Measurements from ENCODE around the gene GYS1. TPM values are rescaled to one million over a fixed set of nuclear protein-coding genes. Genes with fewer than 3 reads are reported as not detected.
A peak's percentile ranks its signal among the peaks of the same experiment; 100 is the strongest.
"Not testable (repeated sequence)": the region's sequence is repeated elsewhere in the genome, so short reads cannot be mapped to it uniquely, and the experiment has no call there.

Gene GYS1
- total RNA-seq, 1 experiment from 2014 or later, result 59.6 TPM

DNA sequence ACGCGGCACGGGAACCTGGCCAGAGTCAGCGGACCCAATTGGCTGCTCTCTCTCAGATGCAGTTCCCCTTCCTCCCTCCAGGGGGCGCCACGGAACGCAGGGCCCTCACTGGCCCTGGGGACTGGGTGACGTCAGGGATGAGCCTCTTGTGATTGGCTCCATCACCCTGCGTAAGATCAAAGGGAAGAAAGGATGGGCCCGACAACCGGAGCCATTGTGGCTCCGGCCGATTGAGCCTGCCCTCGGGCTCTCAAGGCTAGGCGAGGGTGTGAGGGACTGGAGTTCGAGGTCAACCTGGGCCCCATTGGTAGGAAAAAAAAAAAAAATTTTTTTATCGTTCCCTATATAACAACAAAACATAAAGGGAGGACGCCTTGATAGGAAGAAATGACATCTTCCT, 43.7 kb upstream of the GYS1 start, which contains the start of gene CGB1:
Gene CGB1, minus strand, starts transcription at position 81 of the 400 bp plus-strand sequence. CDS start 184 bp downstream, outside the sequence.
- intact Hi-C loops (cut with micrococcal nuclease; ENCODE audit: unreplicated experiment), result not testable (repeated sequence)

DNA sequence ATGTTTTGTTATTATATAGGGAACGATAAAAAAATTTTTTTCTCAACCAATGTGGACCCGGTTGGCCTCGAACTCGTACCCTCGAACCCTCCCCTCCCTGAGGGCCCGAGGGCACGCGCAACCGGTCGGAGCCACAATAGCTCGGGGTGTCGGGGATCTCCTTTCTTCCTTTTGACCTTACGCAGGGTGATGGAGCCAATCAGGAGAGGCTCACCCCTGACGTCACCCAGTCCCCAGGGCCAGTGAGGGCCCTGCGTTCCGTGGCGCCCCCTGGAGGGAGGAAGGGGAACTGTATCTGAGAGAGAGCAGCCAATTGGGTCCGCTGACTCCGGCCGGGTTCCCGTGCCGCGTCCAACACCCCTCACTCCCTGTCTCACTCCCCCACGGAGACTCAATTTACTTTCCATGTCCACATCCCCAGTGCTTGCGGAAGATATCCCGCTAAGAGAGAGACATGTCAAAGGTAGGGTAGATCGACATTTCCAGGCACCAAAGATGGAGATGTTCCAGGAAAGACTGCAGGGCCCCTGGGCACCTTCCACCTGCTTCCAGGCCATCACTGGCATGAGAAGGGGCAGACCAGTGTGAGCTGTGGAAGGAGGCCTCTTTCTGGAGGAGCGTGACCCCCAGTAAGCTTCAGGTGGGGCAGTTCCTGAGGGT, 38.7 kb upstream of the GYS1 start, which contains the start of gene CGB2:
Gene CGB2, plus strand, starts transcription at position 249 of the 660 bp plus-strand sequence. Its CDS starts 206 bp downstream, at position 455.
- peaks cover 19% of the 10 kb centered on the region for H3K36me3 Mint-ChIP-seq (ENCODE audit: insufficient read depth, unreplicated experiment)
- CTCF ChIA-PET; intact Hi-C loops (cut with micrococcal nuclease; ENCODE audit: unreplicated experiment); H3K27me3 Mint-ChIP-seq (ENCODE audit: unreplicated experiment); H3K9me3 Mint-ChIP-seq (ENCODE audit: low read depth, unreplicated experiment); H3K4me3 Mint-ChIP-seq (ENCODE audit: low read depth, unreplicated experiment); DNase-seq; H3K4me1 Mint-ChIP-seq (ENCODE audit: low read depth, unreplicated experiment); BruUV-seq (replicated peaks); H3K27ac Mint-ChIP-seq (ENCODE audit: unreplicated experiment): not testable (repeated sequence)
- TF ChIP-seq, protein P1, sequence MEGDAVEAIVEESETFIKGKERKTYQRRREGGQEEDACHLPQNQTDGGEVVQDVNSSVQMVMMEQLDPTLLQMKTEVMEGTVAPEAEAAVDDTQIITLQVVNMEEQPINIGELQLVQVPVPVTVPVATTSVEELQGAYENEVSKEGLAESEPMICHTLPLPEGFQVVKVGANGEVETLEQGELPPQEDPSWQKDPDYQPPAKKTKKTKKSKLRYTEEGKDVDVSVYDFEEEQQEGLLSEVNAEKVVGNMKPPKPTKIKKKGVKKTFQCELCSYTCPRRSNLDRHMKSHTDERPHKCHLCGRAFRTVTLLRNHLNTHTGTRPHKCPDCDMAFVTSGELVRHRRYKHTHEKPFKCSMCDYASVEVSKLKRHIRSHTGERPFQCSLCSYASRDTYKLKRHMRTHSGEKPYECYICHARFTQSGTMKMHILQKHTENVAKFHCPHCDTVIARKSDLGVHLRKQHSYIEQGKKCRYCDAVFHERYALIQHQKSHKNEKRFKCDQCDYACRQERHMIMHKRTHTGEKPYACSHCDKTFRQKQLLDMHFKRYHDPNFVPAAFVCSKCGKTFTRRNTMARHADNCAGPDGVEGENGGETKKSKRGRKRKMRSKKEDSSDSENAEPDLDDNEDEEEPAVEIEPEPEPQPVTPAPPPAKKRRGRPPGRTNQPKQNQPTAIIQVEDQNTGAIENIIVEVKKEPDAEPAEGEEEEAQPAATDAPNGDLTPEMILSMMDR (IDR thresholded peaks at IDR 0.05; ENCODE audit: unreplicated experiment), result peak; percentile 68

More for the DNA sequence above, 43.7 kb upstream of the GYS1 start, which contains the start of gene CGB1:
- H3K27ac Mint-ChIP-seq (ENCODE audit: unreplicated experiment); BruUV-seq (replicated peaks); H3K27me3 Mint-ChIP-seq (ENCODE audit: unreplicated experiment); CTCF ChIA-PET; H3K4me3 Mint-ChIP-seq (ENCODE audit: low read depth, unreplicated experiment); DNase-seq; H3K9me3 Mint-ChIP-seq (ENCODE audit: low read depth, unreplicated experiment): not testable (repeated sequence)
- H3K4me1 Mint-ChIP-seq (ENCODE audit: low read depth, unreplicated experiment), result peaks cover 15% of the 10 kb centered on the region
- TF ChIP-seq, protein P1 (IDR thresholded peaks at IDR 0.05; ENCODE audit: unreplicated experiment), result peak; percentile 86
- peaks cover 22% of the 10 kb centered on the region for H3K36me3 Mint-ChIP-seq (ENCODE audit: insufficient read depth, unreplicated experiment)

- H3K27ac Mint-ChIP-seq (ENCODE audit: unreplicated experiment); BruUV-seq (replicated peaks); CTCF ChIA-PET; H3K4me3 Mint-ChIP-seq (ENCODE audit: low read depth, unreplicated experiment); H3K4me1 Mint-ChIP-seq (ENCODE audit: low read depth, unreplicated experiment); DNase-seq; intact Hi-C loops (cut with micrococcal nuclease; ENCODE audit: unreplicated experiment); H3K9me3 Mint-ChIP-seq (ENCODE audit: low read depth, unreplicated experiment): not testable (repeated sequence)
- peaks cover 18% of the 10 kb centered on the region for H3K27me3 Mint-ChIP-seq (ENCODE audit: unreplicated experiment)
- H3K36me3 Mint-ChIP-seq (ENCODE audit: insufficient read depth, unreplicated experiment), result peaks cover 11% of the 10 kb centered on the region
These were observed 37.2 kb upstream of the GYS1 start for GRCh38 chr19:49030323-49030722.

GRCh38 chr19:49029749-49030148, 36.6 kb upstream of the GYS1 start:
- CTCF ChIA-PET; H3K9me3 Mint-ChIP-seq (ENCODE audit: low read depth, unreplicated experiment); H3K4me1 Mint-ChIP-seq (ENCODE audit: low read depth, unreplicated experiment); DNase-seq; H3K36me3 Mint-ChIP-seq (ENCODE audit: insufficient read depth, unreplicated experiment); H3K4me3 Mint-ChIP-seq (ENCODE audit: low read depth, unreplicated experiment); BruUV-seq (replicated peaks); intact Hi-C loops (cut with micrococcal nuclease; ENCODE audit: unreplicated experiment); H3K27ac Mint-ChIP-seq (ENCODE audit: unreplicated experiment): not testable (repeated sequence)
- H3K27me3 Mint-ChIP-seq (ENCODE audit: unreplicated experiment), result peaks cover 19% of the 10 kb centered on the region

DNA sequence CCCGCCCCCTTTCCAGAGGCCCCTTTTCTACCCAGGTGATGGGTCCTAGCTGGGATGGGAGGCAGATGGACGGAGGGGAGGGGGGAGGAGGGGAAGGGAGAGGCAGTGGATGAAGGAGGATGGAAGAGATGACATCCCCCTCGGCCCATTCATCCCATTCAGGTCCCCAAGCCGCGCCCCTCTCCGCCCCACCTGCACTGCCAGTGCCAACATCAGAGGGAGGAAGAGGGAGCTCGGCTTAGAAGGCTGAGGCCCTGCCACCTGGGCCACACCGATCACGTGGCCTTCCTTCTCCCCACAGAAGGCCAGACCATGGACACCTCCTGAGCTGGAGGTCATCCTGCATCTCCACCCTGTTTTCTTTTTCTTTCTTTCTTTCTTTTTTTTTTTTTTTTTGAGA, 35.6 kb upstream of the GYS1 start:
- H3K4me1 Mint-ChIP-seq (ENCODE audit: low read depth, unreplicated experiment); H3K4me3 Mint-ChIP-seq (ENCODE audit: low read depth, unreplicated experiment); DNase-seq; H3K27ac Mint-ChIP-seq (ENCODE audit: unreplicated experiment); BruUV-seq (replicated peaks); H3K9me3 Mint-ChIP-seq (ENCODE audit: low read depth, unreplicated experiment); intact Hi-C loops (cut with micrococcal nuclease; ENCODE audit: unreplicated experiment); CTCF ChIA-PET; H3K36me3 Mint-ChIP-seq (ENCODE audit: insufficient read depth, unreplicated experiment): not testable (repeated sequence)
- peaks cover 19% of the 10 kb centered on the region for H3K27me3 Mint-ChIP-seq (ENCODE audit: unreplicated experiment)

DNA sequence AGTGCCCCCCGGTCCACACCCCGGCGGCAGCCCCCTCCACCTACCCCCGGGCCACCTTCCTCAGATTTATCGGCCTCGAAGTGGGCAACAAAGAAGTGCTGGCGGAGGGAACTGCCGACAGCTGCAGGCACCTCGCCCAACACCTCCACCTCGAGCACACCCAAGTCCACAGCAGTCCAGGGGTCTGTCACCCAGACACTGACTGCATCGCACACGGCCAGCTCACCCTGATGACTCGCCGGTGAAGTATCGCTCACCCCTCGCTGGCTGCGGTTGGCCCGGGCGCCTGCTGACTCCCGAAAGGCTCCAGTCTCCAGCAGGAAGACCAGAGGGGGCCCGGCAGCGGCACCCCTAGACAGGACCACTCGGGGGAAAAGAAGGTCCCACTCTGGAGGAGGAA, 32.5 kb upstream of the GYS1 start:
- BruUV-seq (replicated peaks); intact Hi-C loops (cut with micrococcal nuclease; ENCODE audit: unreplicated experiment); H3K9me3 Mint-ChIP-seq (ENCODE audit: low read depth, unreplicated experiment); H3K27ac Mint-ChIP-seq (ENCODE audit: unreplicated experiment); DNase-seq; H3K36me3 Mint-ChIP-seq (ENCODE audit: insufficient read depth, unreplicated experiment); H3K4me3 Mint-ChIP-seq (ENCODE audit: low read depth, unreplicated experiment); CTCF ChIA-PET: not testable (repeated sequence)
- H3K4me1 Mint-ChIP-seq (ENCODE audit: low read depth, unreplicated experiment), result peaks cover 12% of the 10 kb centered on the region
- peaks cover 30% of the 10 kb centered on the region for H3K27me3 Mint-ChIP-seq (ENCODE audit: unreplicated experiment)

DNA sequence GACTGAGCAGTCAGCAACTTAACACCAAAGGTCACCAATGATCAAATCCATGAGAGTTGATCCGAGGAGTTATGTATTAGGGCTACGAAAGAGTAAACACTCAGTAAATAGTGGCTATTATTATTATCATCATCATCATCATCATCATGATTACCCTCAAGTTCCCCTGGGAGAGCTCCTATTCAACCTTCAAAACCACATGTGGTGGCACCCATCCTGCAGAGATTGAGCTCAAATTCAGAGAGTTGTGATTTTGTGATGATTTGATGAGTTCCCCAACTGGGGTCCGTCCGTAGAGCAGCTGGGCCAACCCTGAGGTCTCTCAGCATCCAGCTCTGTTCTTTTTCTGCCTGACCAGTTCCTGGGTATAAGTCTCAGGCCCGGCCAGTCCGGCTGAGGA, 32.0 kb upstream of the GYS1 start:
- H3K27ac Mint-ChIP-seq (ENCODE audit: unreplicated experiment); CTCF ChIA-PET; intact Hi-C loops (cut with micrococcal nuclease; ENCODE audit: unreplicated experiment); H3K9me3 Mint-ChIP-seq (ENCODE audit: low read depth, unreplicated experiment); H3K4me3 Mint-ChIP-seq (ENCODE audit: low read depth, unreplicated experiment); BruUV-seq (replicated peaks); H3K36me3 Mint-ChIP-seq (ENCODE audit: insufficient read depth, unreplicated experiment); DNase-seq: not testable (repeated sequence)
- Mint-ChIP-seq H3K4me1 (ENCODE audit: low read depth, unreplicated experiment) (peaks cover 17% of the 10 kb centered on the region), H3K27me3 (ENCODE audit: unreplicated experiment) (peaks cover 30% of the 10 kb centered on the region)

DNA sequence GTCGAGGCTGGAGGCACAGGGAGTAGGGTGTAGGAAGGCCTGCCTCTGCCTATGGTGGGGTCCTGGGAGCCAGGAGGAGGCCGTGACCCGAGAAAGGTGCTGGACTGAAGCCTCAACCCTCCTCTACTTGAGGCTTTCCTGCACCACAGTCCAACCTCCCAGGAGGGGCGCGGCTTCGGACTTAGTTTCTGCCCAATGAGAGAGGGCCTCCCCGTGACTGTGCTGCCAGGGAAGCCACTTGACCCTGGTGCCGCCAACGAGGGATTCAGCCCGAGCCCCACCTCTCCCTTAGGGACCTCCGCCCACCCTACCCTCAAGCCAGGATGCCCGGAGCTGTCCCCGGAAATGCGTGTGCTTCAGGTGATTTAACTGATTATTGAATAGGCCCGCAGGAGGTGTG, 31.1 kb upstream of the GYS1 start, which contains the start of gene CGB3:
Gene CGB3, minus strand, starts transcription at position 101 of the 400 bp plus-strand sequence. CDS start 362 bp downstream, outside the sequence.
- H3K27ac Mint-ChIP-seq (ENCODE audit: unreplicated experiment); H3K4me3 Mint-ChIP-seq (ENCODE audit: low read depth, unreplicated experiment); CTCF ChIA-PET; H3K9me3 Mint-ChIP-seq (ENCODE audit: low read depth, unreplicated experiment); intact Hi-C loops (cut with micrococcal nuclease; ENCODE audit: unreplicated experiment); DNase-seq; BruUV-seq (replicated peaks): not testable (repeated sequence)
- H3K27me3 Mint-ChIP-seq (ENCODE audit: unreplicated experiment), result peaks cover 37% of the 10 kb centered on the region
- H3K4me1 Mint-ChIP-seq (ENCODE audit: low read depth, unreplicated experiment), result peaks cover 25% of the 10 kb centered on the region
- peaks cover 11% of the 10 kb centered on the region for H3K36me3 Mint-ChIP-seq (ENCODE audit: insufficient read depth, unreplicated experiment)
